CD4-positive, alpha-beta T cell treated with Interleukin-17A for 4 hours (primary cell): ENCODE data around the gene EIF4G3.
"Not testable (repeated sequence)": the region's sequence is repeated elsewhere in the genome, so short reads cannot be mapped to it uniquely, and the experiment has no call there.

ENCODE experiments used
- DNase-seq: peaks from one replicate; pipeline ENCODE4 v3.0.0-alpha.2; 2020; ENCODE audit warnings: mixed read lengths

EIF4G3 gene

GRCh38 chr1:20789598-20789997 is 387.1 kb downstream of the EIF4G3 start:
- not testable (repeated sequence) for DNase-seq

- no peak for DNase-seq
Measured at GRCh38 chr1:20787840-20788795, 388.6 kb downstream of the EIF4G3 start.

GRCh38 chr1:20787029-20787839 is 389.5 kb downstream of the EIF4G3 start, which contains the start of gene HP1BP3:
Gene HP1BP3 (minus strand): TSS chr1:20787307. CDS start chr1:20780440, 6,867 bp downstream.
- DNase-seq: peak; percentile 89

GRCh38 chr1:20786253-20787028 is 390.3 kb downstream of the EIF4G3 start:
- DNase-seq: peak; percentile 97

- peak; percentile 38 for DNase-seq
Measured at GRCh38 chr1:20785907-20786252, 390.8 kb downstream of the EIF4G3 start.

- DNase-seq: no peak
Measured at GRCh38 chr1:20775700-20776099, 401.0 kb downstream of the EIF4G3 start.

- DNase-seq: no peak
Measured at GRCh38 chr1:20771780-20772179, 404.9 kb downstream of the EIF4G3 start.

GRCh38 chr1:20770314-20771087 is 406.2 kb downstream of the EIF4G3 start:
- DNase-seq: no peak

- DNase-seq: no peak
Measured at GRCh38 chr1:20767271-20767670, 409.4 kb downstream of the EIF4G3 start.

GRCh38 chr1:20763417-20763816 is 413.3 kb downstream of the EIF4G3 start:
- DNase-seq: no peak

- no peak for DNase-seq
Measured at GRCh38 chr1:20760322-20760721, 416.4 kb downstream of the EIF4G3 start.
